SKM-1 (cell line): ENCODE data around the gene B4GALT1.
"Not testable (repeated sequence)": the region's sequence is repeated elsewhere in the genome, so short reads cannot be mapped to it uniquely, and the experiment has no call there.

Experiments
- DNase-seq: peaks from one replicate; lab custom pipeline; 2025; ENCODE audit not compliant: unreplicated experiment; lab: John Stamatoyannopoulos, UW

The B4GALT1 gene

GRCh38 chr9:33103501-33104281, 63.4 kb downstream of the B4GALT1 start:
- DNase-seq = no peak

GRCh38 chr9:33102551-33103210, 64.5 kb downstream of the B4GALT1 start:
- DNase-seq = no peak

GRCh38 chr9:33101104-33101951, 65.8 kb downstream of the B4GALT1 start:
- DNase-seq = no peak

GRCh38 chr9:33099754-33100153, 67.4 kb downstream of the B4GALT1 start:
- DNase-seq = no peak

GRCh38 chr9:33097192-33097591, 69.9 kb downstream of the B4GALT1 start:
- DNase-seq = no peak

GRCh38 chr9:33092634-33093033, 74.5 kb downstream of the B4GALT1 start:
- DNase-seq = no peak

GRCh38 chr9:33085672-33086071, 81.5 kb downstream of the B4GALT1 start:
- DNase-seq = not testable (repeated sequence)

GRCh38 chr9:33082538-33083326, 84.4 kb downstream of the B4GALT1 start:
- DNase-seq = no peak

- no peak for DNase-seq
Observed at GRCh38 chr9:33082128-33082527, 85.0 kb downstream of the B4GALT1 start.

GRCh38 chr9:33081128-33081851, 85.8 kb downstream of the B4GALT1 start:
- DNase-seq = peak; percentile 93

DNA sequence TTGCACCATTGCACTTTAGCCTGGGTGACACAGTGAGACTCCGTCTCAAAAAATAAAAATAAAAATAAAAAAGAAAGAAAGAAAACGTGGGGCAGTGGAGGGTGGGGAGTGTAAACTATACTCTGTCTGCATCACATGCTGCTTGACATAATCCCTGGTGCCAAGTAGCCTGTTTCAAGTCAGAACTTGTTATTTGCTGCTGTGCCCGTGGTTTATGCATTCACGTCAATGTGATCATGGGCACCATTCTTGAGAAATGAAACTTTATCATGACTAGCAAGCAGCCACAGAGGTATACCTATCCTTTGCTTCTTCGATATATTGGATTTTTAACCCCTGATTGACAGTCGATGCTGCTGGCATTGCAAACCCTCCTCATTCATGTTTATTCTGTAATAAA, 86.6 kb downstream of the B4GALT1 start:
- no peak for DNase-seq

DNA sequence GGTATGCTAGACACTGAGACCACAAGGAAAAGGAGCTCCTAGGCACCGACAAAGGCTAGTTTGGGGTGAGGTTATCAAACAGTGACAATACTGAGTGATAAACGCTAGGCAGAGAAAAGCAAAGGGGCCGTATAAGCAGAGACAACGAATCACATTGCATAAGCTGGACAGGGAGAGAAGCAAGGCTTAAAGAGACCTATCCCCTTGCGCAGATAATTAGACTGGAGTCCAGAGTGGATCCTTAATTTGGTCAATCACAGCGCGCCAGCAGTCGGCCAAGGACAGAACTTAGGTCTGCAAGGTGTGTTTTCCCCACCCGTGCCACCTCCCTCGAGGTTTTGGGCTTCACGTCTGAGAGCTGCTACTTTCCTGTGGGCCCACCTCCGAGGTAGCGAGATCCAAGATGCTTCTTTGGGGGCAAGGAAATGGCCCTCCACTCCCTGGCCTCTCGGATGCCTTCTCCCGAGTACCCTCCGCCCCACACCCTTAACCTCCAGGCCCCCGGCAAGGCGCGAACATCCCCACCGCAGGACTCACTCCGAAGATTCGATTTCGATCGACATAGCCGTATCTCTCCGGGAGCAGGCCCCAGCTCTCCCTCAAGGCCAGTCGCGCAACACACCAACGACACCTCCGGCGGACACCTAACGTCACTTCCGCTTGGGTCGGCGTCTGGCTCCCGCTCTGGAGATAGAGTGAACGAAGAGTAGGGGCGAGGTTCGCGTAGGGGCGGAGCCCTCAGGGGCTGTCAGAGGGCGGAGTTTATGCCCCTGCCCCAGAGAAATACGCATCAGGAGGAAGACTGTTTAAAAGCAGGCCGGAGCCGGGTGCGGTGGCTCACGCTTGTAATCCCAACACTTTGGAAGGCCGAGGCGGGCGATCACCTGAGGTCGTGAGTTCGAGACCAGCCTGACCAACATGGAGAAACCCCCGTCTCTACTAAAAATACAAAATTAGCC, 90.8 kb downstream of the B4GALT1 start, which contains the start of gene SMU1:
SMU1 (minus strand) TSS at position 629 of the 959 bp plus-strand sequence; CDS start at position 563, 66 bp downstream.
- peak; percentile 98 for DNase-seq

DNA sequence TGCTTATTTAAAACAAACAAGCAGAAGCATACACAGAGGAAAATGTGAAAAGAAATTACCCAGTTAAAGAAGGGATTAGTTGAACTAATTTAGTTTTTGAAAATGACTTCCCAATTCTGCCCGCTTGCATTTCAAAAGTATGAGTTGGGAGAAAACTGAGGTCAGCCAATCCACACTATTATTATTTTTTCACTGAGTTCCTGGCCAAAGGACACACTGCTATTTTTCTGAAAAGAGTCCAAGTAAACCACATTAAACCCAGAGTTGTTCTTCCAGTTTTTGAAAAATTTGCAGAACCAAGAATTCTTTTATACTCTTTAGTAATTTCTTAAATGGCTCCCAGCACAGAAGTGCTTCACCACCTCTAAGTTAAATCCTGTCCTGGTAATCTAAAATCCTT, 98.1 kb downstream of the B4GALT1 start:
- no peak for DNase-seq

- DNase-seq = no peak
Observed at GRCh38 chr9:33065157-33066076, 101.7 kb downstream of the B4GALT1 start.
